Activated CD4-positive, alpha-beta T cell treated with anti-CD3 and anti-CD28 coated beads, Interleukin-2, amount 50 U/mL, for 16 hours (primary cell): ENCODE measurements around the gene GORASP1.

Experiments
- DNase-seq: peaks from one replicate; pipeline ENCODE4 v3.0.0-alpha.2; 2020

Gene GORASP1

DNA sequence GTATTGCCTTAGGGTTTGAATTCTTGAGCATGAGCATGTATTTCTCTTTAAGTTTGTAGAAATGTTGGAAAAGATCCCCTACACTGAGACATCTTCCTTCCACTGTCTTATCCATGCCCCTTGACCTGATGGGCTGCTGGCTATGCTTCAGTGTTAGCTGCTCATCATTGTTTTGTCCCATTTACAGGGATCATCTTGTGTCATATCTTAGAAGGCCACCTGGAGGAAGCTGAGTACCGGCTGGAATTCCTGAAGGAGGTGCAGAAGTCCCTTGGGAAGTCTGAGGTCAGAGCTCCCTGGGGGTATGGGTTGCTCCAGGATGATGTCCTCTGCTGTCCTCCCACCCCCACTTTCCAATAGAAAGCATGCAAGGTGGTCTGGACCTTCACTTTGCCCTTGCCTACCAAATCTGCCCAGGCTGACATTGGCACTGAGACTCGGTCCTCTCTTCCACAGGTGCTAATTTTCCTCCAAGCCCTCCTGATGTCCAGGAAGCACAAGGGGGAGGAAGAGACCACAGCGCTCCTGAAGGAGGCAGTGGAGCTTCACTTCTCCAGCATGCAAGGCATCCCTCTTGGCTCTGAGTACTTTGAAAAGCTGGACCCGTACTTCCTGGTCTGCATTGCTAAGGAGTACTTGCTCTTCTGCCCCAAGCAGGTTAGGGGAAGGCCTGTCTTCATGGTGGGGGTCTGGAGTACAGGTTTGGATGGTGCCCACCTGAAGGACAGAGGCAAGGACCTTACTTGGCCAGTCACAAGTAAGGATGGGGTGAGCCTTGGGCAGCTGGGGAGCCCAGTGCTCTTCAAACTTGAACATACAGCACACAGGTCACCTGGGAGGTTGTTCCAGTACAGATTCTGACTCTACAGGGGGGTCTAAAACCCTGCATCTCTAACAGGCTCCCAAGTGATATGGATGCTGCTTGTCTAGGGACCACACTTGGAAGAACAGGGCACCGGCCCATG lies 17.7 kb upstream of the GORASP1 start:
- no peak for DNase-seq

GRCh38 chr3:39122813-39123212 lies 15.4 kb upstream of the GORASP1 start:
- DNase-seq: no peak

- DNase-seq: no peak
These were observed 14.2 kb upstream of the GORASP1 start for GRCh38 chr3:39121621-39122020.

DNA sequence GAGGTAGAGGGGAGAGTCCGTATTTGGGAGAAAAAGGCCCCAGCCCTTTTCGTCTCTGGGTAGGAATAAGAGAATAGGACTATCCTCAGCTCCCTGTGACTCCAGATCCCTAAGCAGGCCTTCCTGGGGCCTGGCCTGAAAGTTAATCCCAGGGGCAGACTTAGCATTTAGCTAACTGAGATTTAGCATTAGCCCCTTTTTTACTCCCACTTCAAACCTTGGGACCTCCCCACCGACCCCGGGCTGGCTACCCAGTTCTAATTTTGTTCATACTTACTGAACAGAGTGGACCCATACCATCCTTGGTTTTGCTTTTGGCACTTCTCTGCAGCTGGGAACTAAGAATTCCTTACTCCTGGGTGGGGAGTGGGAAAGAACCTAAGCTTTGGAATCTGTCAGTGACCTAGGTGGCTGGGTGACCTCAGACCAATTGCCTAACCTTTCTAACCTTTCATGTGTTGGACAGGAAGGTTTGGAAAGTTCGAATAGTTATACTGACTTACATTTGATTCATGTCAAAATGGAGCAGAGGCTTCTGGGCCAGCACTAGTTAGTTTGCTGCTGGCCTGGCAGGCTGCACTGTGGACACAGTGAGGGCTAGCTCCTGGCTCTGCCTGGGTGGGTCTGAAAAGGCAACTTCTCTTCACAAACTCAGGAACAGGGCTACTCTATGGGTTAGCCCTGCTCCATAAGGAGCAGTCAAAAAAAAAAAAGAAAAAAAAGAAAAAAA lies 11.7 kb upstream of the GORASP1 start:
- no peak for DNase-seq

DNA sequence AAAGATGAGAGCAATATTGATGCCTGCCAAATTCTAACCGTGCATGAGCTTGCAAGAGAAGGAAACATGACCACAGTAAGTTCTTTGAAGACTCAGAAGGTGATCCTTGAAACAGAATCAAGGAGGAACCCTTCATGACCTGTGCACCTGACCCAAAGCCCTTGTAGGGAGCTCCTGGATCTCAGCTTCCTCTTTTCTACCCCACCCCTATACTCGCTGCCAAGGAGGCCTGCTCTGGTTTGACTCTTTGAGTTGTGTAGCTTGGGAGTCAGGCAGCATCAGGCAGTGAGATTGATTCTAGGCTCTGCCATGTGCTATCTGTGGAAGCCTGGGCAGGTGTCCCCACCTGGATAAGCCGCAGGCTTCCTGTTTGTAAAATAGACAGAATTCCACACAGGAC lies 10.7 kb upstream of the GORASP1 start:
- DNase-seq: no peak

DNA sequence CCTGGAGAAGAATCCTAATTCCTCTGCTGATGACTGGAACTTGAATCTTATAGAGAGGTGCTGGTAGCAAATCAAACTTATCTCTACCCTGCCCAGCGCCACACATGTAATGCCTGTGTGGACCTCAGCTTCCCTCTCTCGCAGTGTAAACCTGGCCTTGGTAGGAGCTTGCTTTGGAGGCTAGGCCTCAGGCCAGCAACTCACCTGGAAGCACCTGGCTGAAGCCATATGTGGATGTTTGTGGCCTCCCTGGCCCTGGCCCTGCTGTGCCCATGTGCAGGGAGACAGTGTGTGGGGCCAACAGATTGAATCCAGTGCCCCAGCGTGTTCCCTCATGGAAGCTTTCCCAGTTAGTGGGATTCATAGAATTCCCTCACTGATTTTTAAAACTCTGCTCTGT lies 8.4 kb upstream of the GORASP1 start:
- no peak for DNase-seq

GRCh38 chr3:39114456-39114855 lies 7.0 kb upstream of the GORASP1 start:
- DNase-seq: no peak

- no peak for DNase-seq
These were observed 5.9 kb upstream of the GORASP1 start for GRCh38 chr3:39113291-39113690.

DNA sequence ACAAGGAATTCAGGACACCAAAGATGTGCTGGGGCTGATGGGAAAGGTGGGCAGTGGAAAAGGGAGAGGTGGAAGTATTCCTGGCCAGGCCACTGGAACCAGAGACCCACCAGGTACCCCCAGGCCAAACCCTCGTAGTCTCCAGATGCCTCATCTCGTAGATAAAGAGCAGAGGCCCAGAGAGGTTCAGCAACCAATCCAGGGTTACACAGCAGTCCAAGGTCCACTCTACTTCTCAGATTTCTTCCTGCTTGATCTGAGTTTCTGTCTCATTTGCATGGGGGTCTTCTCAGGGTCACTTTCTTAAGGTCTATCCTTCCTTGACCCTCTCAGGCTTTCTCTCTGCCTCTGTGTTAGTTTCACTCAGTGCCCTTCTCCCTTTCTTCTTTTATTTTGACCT lies 5.1 kb upstream of the GORASP1 start:
- DNase-seq: no peak

- no peak for DNase-seq
These were observed 4.7 kb upstream of the GORASP1 start for GRCh38 chr3:39112113-39112512.

DNA sequence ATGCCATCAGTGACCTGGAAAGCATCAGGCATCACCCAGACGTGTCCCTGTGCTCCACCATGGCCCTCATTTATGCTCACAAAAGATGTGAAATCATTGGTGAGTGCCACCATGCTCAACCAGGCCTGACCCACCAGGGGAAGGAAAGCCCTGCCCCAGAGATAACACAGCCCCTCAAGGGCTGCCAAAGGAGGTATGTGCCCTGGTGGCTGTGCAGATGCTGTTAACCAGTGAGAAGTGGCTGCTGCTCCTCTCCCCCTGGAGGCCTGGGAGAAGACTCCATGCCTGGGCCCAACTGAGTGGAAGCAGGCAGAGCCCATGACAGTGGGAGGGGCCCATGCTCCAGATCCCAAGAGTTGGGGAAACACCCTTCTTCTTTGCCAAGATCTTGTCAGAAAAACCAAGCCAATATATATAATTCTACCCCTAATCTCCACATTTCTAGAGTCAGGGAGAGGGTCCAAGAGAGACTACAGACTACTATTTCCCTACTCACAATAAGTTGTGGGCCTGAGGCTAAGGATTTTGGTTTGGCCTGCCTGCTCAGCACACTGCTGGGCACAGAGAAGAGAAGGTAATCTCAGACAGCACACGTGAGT lies 2.7 kb upstream of the GORASP1 start:
- DNase-seq: no peak

DNA sequence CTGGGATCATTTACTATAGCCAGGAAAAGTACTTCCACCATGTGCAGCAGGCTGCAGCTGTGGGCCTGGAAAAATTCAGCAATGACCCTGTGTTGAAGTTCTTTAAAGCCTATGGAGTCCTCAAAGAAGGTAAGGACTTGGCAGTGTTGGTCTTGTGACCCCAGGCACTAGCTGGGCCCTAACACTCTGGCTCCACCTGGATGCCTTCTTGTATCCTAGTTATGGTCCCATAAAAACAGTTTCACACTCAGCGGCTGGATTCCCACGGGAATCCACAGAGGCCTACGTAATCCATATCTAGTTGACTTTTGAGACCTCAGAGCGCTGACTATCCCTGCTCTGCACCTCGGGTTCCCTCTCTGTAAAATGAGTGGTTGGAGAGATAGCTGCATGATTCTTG lies 1.7 kb upstream of the GORASP1 start:
- no peak for DNase-seq

GRCh38 chr3:39108200-39108710 lies 828 bp upstream of the GORASP1 start:
- DNase-seq: peak; percentile 44

- no peak for DNase-seq
These were observed 508 bp downstream of the GORASP1 start for GRCh38 chr3:39106851-39107387.

- no peak for DNase-seq
These were observed 1.1 kb downstream of the GORASP1 start for GRCh38 chr3:39106281-39106811.

DNA sequence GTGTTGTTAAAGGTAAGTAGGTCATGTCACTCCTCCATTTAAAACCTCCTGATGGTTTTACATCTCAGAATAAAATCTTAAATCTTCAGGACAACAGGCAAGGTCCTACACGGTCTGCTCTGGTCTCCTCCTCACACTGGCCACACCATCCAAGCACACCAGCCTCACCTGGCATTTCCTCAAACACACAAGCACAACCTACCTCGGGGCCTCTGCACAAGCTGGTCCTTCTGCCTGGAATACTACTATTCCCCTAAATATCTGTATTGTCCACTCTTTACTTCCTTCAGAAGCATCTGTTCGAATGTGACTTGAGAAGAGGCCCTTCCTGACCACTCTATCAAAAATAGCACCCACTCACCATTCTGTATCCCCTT lies 1.8 kb downstream of the GORASP1 start:
- no peak for DNase-seq

DNA sequence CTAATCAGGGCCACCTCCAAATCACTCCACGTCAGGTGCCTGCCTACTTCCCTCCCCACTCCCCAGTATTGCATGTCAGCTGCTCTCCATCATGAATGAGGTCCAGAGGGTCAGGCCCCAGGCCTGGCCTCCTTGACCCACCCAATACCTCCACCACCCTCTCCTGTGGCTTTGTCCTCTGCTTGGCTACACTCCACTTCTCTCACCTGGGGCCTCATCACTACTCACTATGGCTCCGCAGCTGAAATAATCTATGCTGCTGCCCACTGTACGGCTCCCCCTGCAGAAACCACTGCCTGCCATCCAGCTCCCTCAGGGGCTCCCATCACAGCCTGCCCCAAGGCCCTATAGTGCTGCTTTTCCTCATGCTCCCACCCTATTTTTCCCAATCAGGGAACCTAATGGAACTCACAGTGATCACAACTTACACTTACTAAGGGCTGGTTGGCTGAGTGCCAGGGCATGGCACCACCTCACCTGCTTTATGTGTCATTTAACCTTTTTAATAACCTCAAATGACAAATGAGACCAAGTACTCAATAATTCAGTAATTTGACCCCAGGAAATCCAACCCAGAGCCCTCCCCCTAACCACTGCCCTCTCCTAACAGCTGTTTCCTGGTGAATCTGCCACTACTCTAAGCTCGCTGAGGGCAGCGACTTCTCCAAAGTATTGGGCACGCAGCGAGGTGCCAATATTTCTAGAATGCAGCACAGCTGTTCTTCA lies 2.3 kb downstream of the GORASP1 start:
- DNase-seq: no peak

DNA sequence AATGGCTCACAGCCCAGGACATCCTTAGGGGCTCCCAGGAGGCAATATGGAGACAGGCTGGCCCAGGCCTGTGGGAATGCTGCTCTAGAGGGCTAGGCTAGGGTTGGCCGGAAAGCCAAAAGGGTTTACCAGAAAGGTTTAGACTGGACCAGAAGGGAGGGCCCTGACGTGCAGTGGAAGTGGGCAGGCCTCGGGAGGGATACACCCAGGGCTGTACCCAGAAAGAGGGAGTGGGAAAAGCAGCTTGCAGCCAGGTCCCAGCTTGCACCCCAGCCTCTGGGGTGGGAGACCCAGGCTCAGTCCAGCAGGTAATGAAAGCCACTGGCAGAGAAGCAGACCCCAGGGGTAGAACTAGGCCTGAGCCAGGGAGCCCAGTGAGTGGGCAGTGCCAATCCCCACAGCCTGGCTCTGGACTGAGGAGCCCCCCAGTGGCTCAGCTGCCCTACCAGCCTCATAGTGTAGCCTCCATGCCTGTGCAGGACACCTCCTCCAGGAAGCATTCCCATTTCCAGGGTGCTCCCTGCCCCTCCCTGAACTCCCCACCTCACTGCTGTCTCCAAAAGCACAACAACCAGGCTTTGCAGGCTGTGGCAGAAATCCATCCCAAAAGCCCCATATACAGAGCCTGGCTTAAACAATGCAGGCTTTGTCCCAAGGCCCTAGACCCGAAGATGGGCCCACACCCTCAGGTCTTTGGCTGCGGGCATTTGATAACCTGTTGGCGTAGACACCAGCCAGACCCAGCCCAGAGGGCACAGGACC lies 3.5 kb downstream of the GORASP1 start:
- DNase-seq: no peak

DNA sequence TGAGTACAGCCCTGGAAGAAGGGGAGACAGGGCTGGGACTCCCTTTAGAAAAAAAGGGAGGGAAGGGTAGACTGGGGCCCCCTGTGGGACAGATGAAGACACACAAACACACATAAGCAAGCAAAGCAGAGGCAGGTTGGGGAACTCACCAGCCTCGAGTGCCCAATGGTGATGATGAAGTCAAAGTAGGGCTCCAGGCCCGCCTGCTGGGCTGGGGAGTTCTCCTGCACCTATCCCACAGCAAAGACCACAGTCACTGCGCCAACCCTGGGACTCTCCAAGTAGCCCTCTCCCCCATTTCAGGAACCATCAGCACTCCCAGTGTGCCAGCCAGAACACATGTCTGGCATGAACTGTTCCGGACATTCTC lies 4.1 kb downstream of the GORASP1 start:
- no peak for DNase-seq

DNA sequence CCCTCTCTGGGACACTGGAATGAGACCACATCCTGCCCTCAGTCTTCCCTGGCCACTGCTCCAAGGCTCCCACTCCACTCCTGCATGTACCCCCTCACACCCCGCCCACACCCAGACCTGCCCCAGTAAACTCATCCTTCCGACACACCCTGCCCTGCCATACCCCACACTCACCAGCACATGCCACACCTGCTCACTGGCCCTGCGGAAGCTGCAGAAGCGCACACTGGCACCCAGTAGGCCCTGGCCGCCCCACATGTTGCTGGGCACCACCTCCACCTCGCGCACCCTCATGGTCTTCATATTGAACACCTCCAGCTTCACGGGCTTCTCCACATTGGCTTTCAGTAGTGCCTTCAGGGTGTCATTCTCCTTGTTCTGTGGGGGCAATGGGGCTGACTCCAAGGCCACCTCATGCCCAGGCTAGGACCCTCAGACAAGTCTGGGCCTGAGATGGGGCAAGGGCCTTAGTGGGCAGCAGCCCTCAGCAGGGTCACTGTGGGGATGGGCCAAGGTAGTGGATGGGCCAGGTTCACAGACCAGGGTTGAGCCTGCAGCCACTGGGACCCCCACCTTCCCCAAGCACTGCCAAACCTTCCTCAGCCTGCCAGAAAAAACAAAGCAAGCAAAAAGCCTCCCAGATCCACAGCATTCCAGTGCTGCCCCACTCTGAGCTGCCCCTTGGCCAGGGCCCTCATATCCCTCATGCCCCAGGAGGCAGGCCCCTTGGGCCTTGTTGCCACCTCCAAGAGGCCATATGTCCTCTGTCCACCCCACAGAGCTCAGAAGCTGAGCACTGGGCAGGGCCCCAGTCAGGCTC lies 4.7 kb downstream of the GORASP1 start:
- no peak for DNase-seq
